ENCODE results near the gene PAQR3. TPM values are rescaled to one million over a fixed set of nuclear protein-coding genes. Genes with fewer than 3 reads are reported as not detected.

Gene PAQR3
- polyA plus RNA-seq, 3 donors, result 2.7 to 5.6 (median 5.2) TPM

DNA sequence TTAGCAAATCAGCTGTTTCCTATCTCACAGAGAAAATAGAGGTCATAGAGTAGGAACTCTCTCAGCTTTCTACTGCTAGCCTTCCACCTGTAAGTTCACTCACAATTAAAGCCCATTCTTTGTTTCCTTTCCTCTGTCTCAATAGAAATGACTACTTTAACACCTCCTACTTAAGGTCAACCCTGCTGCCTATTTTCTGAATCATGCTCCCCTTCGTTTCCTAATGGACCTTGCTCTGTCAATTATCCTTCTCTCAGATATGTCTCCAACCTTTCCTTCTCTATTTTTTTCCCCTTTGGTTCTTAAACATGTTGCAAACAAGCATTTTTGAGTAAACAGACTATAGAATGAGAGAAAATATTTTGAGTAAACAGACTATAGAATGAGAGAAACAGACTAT is 5.1 kb upstream of the PAQR3 start:
- Histone ChIP-seq H3K9ac (ENCODE audit: insufficient read depth, low read length, poor library complexity, severe bottlenecking) (no peak overlapping the region), H3K4me1 (ENCODE audit: control insufficient read depth in 1 of 2, insufficient read depth in 2 of 2, low read length in 2 of 2) (peaks cover 27 to 34% of the 10 kb centered on the region in 2 donors), H3K9me3 (replicated peaks in 1 of 2; ENCODE audit: control insufficient read depth in 1 of 2, insufficient read depth in 1 of 2, low read length in 2 of 2) (no peaks in the 10 kb centered on the region), H3K4me3 (replicated peaks in 1 of 3; ENCODE audit: low read depth in 2 of 3, low read length in 3 of 3) (no peak overlapping the region), H3K79me2 (ENCODE audit: insufficient read depth, low read length) (no peaks in the 10 kb centered on the region), H3K4me2 (replicated peaks; ENCODE audit: extremely low read depth, low read length, poor library complexity, severe bottlenecking) (no peak overlapping the region), H3K27me3 (ENCODE audit: control insufficient read depth in 2 of 2, insufficient read depth in 2 of 2, low read length in 2 of 2) (no peaks in the 10 kb centered on the region), H3K36me3 (replicated peaks in 1 of 2; ENCODE audit: control insufficient read depth in 1 of 2, insufficient read depth in 2 of 2, low read length in 2 of 2) (no peaks in the 10 kb centered on the region), H3K27ac (ENCODE audit: low read depth in 1 of 2, low read length in 2 of 2) (no peak overlapping the region), H2AFZ (ENCODE audit: insufficient read depth, low read depth, low read length, poor library complexity, severe bottlenecking) (no peak overlapping the region), H4K20me1 (ENCODE audit: insufficient read depth, low read length) (no peaks in the 10 kb centered on the region)
- Mint-ChIP-seq H3K27ac (no peak overlapping the region), H3K9me3 (peaks cover 0 to 2% (median 0%) of the 10 kb centered on the region in 7 donors), H3K27me3 (ENCODE audit: low read depth in 3 of 3) (peaks cover 0 to 2% (median 1%) of the 10 kb centered on the region in 3 donors), H3K4me1 (peaks cover 34% of the 10 kb centered on the region), H3K4me3 (no peak overlapping the region), H3K36me3 (no peaks in the 10 kb centered on the region)
- intact Hi-C loops (cut with micrococcal nuclease), result no loop called here
- DNase-seq, result no peak
- TF ChIP-seq CTCF (IDR thresholded peaks at IDR 0.05), result no peak
- no CpG with 5 or more reads among the region's 1 CpG for WGBS (ENCODE audit: insufficient coverage)

- Mint-ChIP-seq H3K4me1 (peaks cover 42% of the 10 kb centered on the region), H3K36me3 (no peaks in the 10 kb centered on the region), H3K9me3 (peaks cover 0 to 4% (median 0%) of the 10 kb centered on the region in 7 donors), H3K27ac (peak overlapping the region in 2 of 7 donors; percentile 5 to 52), H3K4me3 (no peak overlapping the region), H3K27me3 (ENCODE audit: low read depth in 3 of 3) (peaks cover 0 to 6% (median 2%) of the 10 kb centered on the region in 3 donors)
- intact Hi-C loops (cut with micrococcal nuclease), result no loop called here
- no peaks in the 10 kb centered on the region for H3K79me2 ChIP-seq (ENCODE audit: insufficient read depth, low read length)
- H4K20me1 ChIP-seq (ENCODE audit: insufficient read depth, low read length), result no peaks in the 10 kb centered on the region
- no peaks in the 10 kb centered on the region for H3K9me3 ChIP-seq (replicated peaks in 1 of 2; ENCODE audit: control insufficient read depth in 1 of 2, insufficient read depth in 1 of 2, low read length in 2 of 2)
- 100% methylated on average over 4 of the region's 5 CpGs for WGBS (ENCODE audit: insufficient coverage)
- H2AFZ ChIP-seq (ENCODE audit: insufficient read depth, low read depth, low read length, poor library complexity, severe bottlenecking), result no peak overlapping the region
- no peak overlapping the region for H3K27ac ChIP-seq (ENCODE audit: low read depth in 1 of 2, low read length in 2 of 2)
- TF ChIP-seq CTCF (IDR thresholded peaks at IDR 0.05), result no peak
- no peak overlapping the region for H3K4me3 ChIP-seq (replicated peaks in 1 of 3; ENCODE audit: low read depth in 2 of 3, low read length in 3 of 3)
- H3K27me3 ChIP-seq (ENCODE audit: control insufficient read depth in 2 of 2, insufficient read depth in 2 of 2, low read length in 2 of 2), result no peaks in the 10 kb centered on the region
- H3K36me3 ChIP-seq (replicated peaks in 1 of 2; ENCODE audit: control insufficient read depth in 1 of 2, insufficient read depth in 2 of 2, low read length in 2 of 2), result no peaks in the 10 kb centered on the region
- no peak overlapping the region for H3K9ac ChIP-seq (ENCODE audit: insufficient read depth, low read length, poor library complexity, severe bottlenecking)
- H3K4me1 ChIP-seq (ENCODE audit: control insufficient read depth in 1 of 2, insufficient read depth in 2 of 2, low read length in 2 of 2), result peaks cover 36 to 46% of the 10 kb centered on the region in 2 donors
- DNase-seq, result no peak
- H3K4me2 ChIP-seq (replicated peaks; ENCODE audit: extremely low read depth, low read length, poor library complexity, severe bottlenecking), result no peak overlapping the region
These were observed 1.5 kb upstream of the PAQR3 start for GRCh38 chr4:78940752-78941151.
